ENCODE data around the gene GABRA1.

The GABRA1 gene

GRCh38 chr5:161846746-161847145 lies 1.2 kb upstream of the GABRA1 start:
- Histone ChIP-seq H3K9me3 (ENCODE audit: low read length) (no peaks in the 10 kb centered on the region), H3K9me2 (ENCODE audit: low read depth, low read length) (no peaks in the 10 kb centered on the region), H4K20me1 (ENCODE audit: insufficient read depth, low read length) (no peaks in the 10 kb centered on the region), H3K36me3 (ENCODE audit: insufficient read depth, low read length) (no peaks in the 10 kb centered on the region), H3K27ac (ENCODE audit: low read depth, low read length, poor library complexity, severe bottlenecking) (no peak overlapping the region), H3K9ac (ENCODE audit: low read length) (no peak overlapping the region), H2AFZ (ENCODE audit: low read length) (no peak overlapping the region), H3F3A (ENCODE audit: insufficient read depth, low read length) (no peaks in the 10 kb centered on the region), H3K27me3 (ENCODE audit: insufficient read depth, low read length) (no peaks in the 10 kb centered on the region), H3K79me2 (ENCODE audit: insufficient read depth, low read length) (no peaks in the 10 kb centered on the region), H3K4me3 (ENCODE audit: low read depth, low read length, poor library complexity, severe bottlenecking) (no peak overlapping the region), H3K4me1 (ENCODE audit: insufficient read depth, low read length, severe bottlenecking) (no peaks in the 10 kb centered on the region), H3K4me2 (ENCODE audit: low read length) (no peak overlapping the region)
- TF ChIP-seq EZH2 (IDR thresholded peaks at IDR 0.05; ENCODE audit: borderline replicate concordance, low read length) (no peak), CTCF (IDR thresholded peaks at IDR 0.05; ENCODE audit: low read length) (no peak)

GRCh38 chr5:161847447-161847846 lies 473 bp upstream of the GABRA1 start:
- no peak overlapping the region for H3K4me2 ChIP-seq (ENCODE audit: low read length)
- H3K79me2 ChIP-seq (ENCODE audit: insufficient read depth, low read length) = no peaks in the 10 kb centered on the region
- H3K9me2 ChIP-seq (ENCODE audit: low read depth, low read length) = no peaks in the 10 kb centered on the region
- no peaks in the 10 kb centered on the region for H3F3A ChIP-seq (ENCODE audit: insufficient read depth, low read length)
- H2AFZ ChIP-seq (ENCODE audit: low read length) = no peak overlapping the region
- H3K4me3 ChIP-seq (ENCODE audit: low read depth, low read length, poor library complexity, severe bottlenecking) = no peak overlapping the region
- no peaks in the 10 kb centered on the region for H3K9me3 ChIP-seq (ENCODE audit: low read length)
- TF ChIP-seq CTCF (IDR thresholded peaks at IDR 0.05; ENCODE audit: low read length) (no peak), EZH2 (IDR thresholded peaks at IDR 0.05; ENCODE audit: borderline replicate concordance, low read length) (no peak)
- no peaks in the 10 kb centered on the region for H3K27me3 ChIP-seq (ENCODE audit: insufficient read depth, low read length)
- H4K20me1 ChIP-seq (ENCODE audit: insufficient read depth, low read length) = no peaks in the 10 kb centered on the region
- H3K27ac ChIP-seq (ENCODE audit: low read depth, low read length, poor library complexity, severe bottlenecking) = no peak overlapping the region
- no peaks in the 10 kb centered on the region for H3K4me1 ChIP-seq (ENCODE audit: insufficient read depth, low read length, severe bottlenecking)
- no peak overlapping the region for H3K9ac ChIP-seq (ENCODE audit: low read length)
- H3K36me3 ChIP-seq (ENCODE audit: insufficient read depth, low read length) = no peaks in the 10 kb centered on the region

DNA sequence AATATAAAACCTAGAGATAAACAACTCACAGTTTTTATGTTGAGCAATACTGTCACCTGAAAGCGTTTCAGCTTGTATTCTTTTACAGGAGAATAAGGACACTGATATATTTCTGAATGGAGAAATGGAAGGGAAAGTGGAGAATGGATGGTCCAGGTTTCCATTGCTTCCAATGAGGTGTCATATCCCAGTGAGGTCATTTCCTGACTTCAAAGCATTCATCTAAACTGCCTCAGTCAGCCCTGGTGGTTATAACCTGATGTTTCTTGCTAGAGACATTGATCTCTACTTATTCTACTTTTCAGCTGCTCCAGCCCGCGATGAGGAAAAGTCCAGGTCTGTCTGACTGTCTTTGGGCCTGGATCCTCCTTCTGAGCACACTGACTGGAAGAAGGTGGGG lies 2.6 kb downstream of the GABRA1 start:
- H3K27me3 ChIP-seq (ENCODE audit: insufficient read depth, low read length) = no peaks in the 10 kb centered on the region
- H3K9me2 ChIP-seq (ENCODE audit: low read depth, low read length) = no peaks in the 10 kb centered on the region
- no peaks in the 10 kb centered on the region for H3F3A ChIP-seq (ENCODE audit: insufficient read depth, low read length)
- no peaks in the 10 kb centered on the region for H4K20me1 ChIP-seq (ENCODE audit: insufficient read depth, low read length)
- no peak overlapping the region for H3K4me2 ChIP-seq (ENCODE audit: low read length)
- H3K4me1 ChIP-seq (ENCODE audit: insufficient read depth, low read length, severe bottlenecking) = no peaks in the 10 kb centered on the region
- H3K27ac ChIP-seq (ENCODE audit: low read depth, low read length, poor library complexity, severe bottlenecking) = no peak overlapping the region
- no peaks in the 10 kb centered on the region for H3K79me2 ChIP-seq (ENCODE audit: insufficient read depth, low read length)
- H2AFZ ChIP-seq (ENCODE audit: low read length) = no peak overlapping the region
- no peaks in the 10 kb centered on the region for H3K9me3 ChIP-seq (ENCODE audit: low read length)
- no peak for TF ChIP-seq CTCF (IDR thresholded peaks at IDR 0.05; ENCODE audit: low read length)
- no peak for TF ChIP-seq EZH2 (IDR thresholded peaks at IDR 0.05; ENCODE audit: borderline replicate concordance, low read length)
- H3K36me3 ChIP-seq (ENCODE audit: insufficient read depth, low read length) = no peaks in the 10 kb centered on the region
- no peak overlapping the region for H3K4me3 ChIP-seq (ENCODE audit: low read depth, low read length, poor library complexity, severe bottlenecking)
- no peak overlapping the region for H3K9ac ChIP-seq (ENCODE audit: low read length)

All from OCI-LY1 (cell line).